Right lobe of liver (tissue), 4 donors: ENCODE results near the gene IFFO2.

ENCODE experiments used
- CTCF ChIP-seq, 4 donors: fragments of 200-600 bp in 3 of 4; fragments of 450-650 bp in 1 of 4; IDR thresholded peaks; one replicate each; pipeline versions ENCODE4 v1.5.1 to v1.8.0; 2016 to 2022; ENCODE audit warnings: antibody characterized with exemption in 4 of 4, mild to moderate bottlenecking in 2 of 4
- POLR2A ChIP-seq: fragments of 450-650 bp; IDR thresholded peaks from one replicate; pipeline ENCODE4 v1.6.1; 2017; ENCODE audit warnings: antibody characterized with exemption, mild to moderate bottlenecking
- donor health status: DM: no; HTN: no; CAD: no.
- donor health status: DM: no; HTN: no; CAD: no.
- donor health status: DM: no; HTN: yes; CAD: no.

GRCh38 chr1:18918417-18918816, 38.1 kb downstream of the IFFO2 start:
- TF ChIP-seq CTCF (IDR thresholded peaks at IDR 0.05) (no peak), POLR2A (no peak)
